A549 (cell line): ENCODE data around the gene PRR15L.

ENCODE experiments used
- CTCF ChIP-seq: fragments of >200 bp; sonication (Bioruptor Twin); formaldehyde crosslinking; IDR thresholded peaks from 3 replicates; pipeline ENCODE4 v1.5.1; 2016
- POLR2A ChIP-seq: IDR thresholded peaks from 2 replicates; pipeline ENCODE4 v1.6.1; 2012; ENCODE audit warnings: mild to moderate bottlenecking, low read length
- RCOR1 ChIP-seq: fragments of 150-350 bp; IDR thresholded peaks from 2 replicates; pipeline ENCODE4 v1.6.1; 2014; ENCODE audit warnings: antibody characterized with exemption, low read length, low read depth
- RFX5 ChIP-seq: fragments of 450-650 bp; IDR thresholded peaks from 2 replicates; pipeline ENCODE4 v1.7.1; 2014; ENCODE audit warnings: antibody characterized with exemption, mild to moderate bottlenecking, moderate library complexity

- no peak for TF ChIP-seq CTCF
- TF ChIP-seq POLR2A, result no peak
- no peak for TF ChIP-seq RFX5
- TF ChIP-seq RCOR1, result no peak
Measured at GRCh38 chr17:47949946-47950345, 7.7 kb downstream of the PRR15L start.
